ENCODE data around the gene ACOT13. TPM values are rescaled to one million over a fixed set of nuclear protein-coding genes. Genes with fewer than 3 reads are reported as not detected.

Gene ACOT13
- total and polyA plus RNA-seq, 2 of the 8 experiments (the other 6 are each of a cell fraction or from before 2014, with no cell fraction given) = 27.6 to 40.6 TPM

DNA sequence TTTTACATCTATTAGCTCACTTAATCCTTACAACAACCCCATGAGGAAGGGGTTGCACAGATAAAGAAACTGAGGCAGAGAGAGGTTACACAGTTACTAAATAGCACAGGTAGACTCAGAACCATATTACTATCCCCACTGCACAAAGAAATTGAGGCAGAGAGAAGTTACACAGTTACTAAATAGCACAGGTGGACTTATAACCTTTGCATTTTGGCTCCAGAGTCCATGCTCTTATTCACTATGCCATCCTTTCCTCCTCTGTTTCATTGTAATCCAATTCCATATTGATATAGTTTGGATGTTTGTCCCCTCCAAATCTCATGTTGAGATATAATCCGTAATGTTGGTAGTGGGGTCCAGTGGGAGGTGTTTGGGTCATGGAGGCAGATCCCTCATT, 3.7 kb upstream of the ACOT13 start:
- H3K9me3 ChIP-seq (ENCODE audit: insufficient read depth in 2 of 2, low read depth in 1 of 2, low read length in 1 of 2) = no peaks in the 10 kb centered on the region
- peaks cover 5 to 17% (median 11%) of the 10 kb centered on the region in 4 experiments; a peak in 7 of 8 replicates for H3K36me3 ChIP-seq (ENCODE audit: control insufficient read depth in 2 of 4, insufficient read depth in 4 of 4, low read length in 3 of 4)
- H3K4me2 ChIP-seq (ENCODE audit: insufficient read depth in 1 of 2, low read depth in 2 of 2, low read length in 2 of 2) = no peak overlapping the region
- H2BK15ac ChIP-seq (ENCODE audit: low read length) = no peak overlapping the region
- FAIRE-seq (no peak), DNase-seq (ENCODE audit: low read depth in 1 of 2, low spot score in 2 of 2) (no peak)
- peaks cover 0 to 66% of the 10 kb centered on the region in 2 experiments; a peak in 3 of 4 replicates for H3K79me2 ChIP-seq (ENCODE audit: control insufficient read depth in 1 of 2, insufficient read depth in 2 of 2, low read length in 2 of 2)
- H4K91ac ChIP-seq (replicated peaks; ENCODE audit: insufficient read length, low read length) = no peak overlapping the region
- ChIA-PET CTCF (ENCODE audit: partially characterized antibody) (interaction anchor here (0.9 to 1.3 kb wide), 2 partner anchors 79 to 82 kb away, joined by 3 read pairs; no protein-coding TSS in a partner anchor), POLR2A (ENCODE audit: partially characterized antibody) (interaction anchor here (1.1 kb wide), 1 partner anchor 64 kb away, joined by 3 read pairs; no protein-coding TSS in a partner anchor)
- H2BK12ac ChIP-seq (ENCODE audit: low read depth, low read length) = no peak overlapping the region
- H2BK20ac ChIP-seq (ENCODE audit: low read length) = no peak overlapping the region
- H2AFZ ChIP-seq (ENCODE audit: low read length) = no peak overlapping the region
- WGBS, 2 experiments (ENCODE audit: extremely low coverage in 1 of 2, insufficient coverage in 1 of 2, insufficient read length in 1 of 2, insufficient replicate concordance in 2 of 2, low coverage in 1 of 2, low lambda C conversion rate in 2 of 2, missing lambda C conversion rate in 1 of 2) = 100% methylated on average over 1 of the region's 1 CpG; no CpG with 5 or more reads in 1 of the 2 experiments
- H3K27me3 ChIP-seq (replicated peaks in 1 of 4; ENCODE audit: control insufficient read depth in 3 of 4, extremely low read depth in 1 of 4, insufficient read depth in 3 of 4, low read length in 3 of 4) = no peaks in the 10 kb centered on the region
- no peak overlapping the region for H4K8ac ChIP-seq (ENCODE audit: extremely low read depth, insufficient read depth, low read length)
- H2BK5ac ChIP-seq (ENCODE audit: low read depth, low read length) = no peak overlapping the region
- no peak overlapping the region for H3K18ac ChIP-seq (ENCODE audit: extremely low read depth, low read length)
- peaks cover 13% of the 10 kb centered on the region for H3K23me2 ChIP-seq (ENCODE audit: low read depth, low read length)
- H2BK120ac ChIP-seq (replicated peaks; ENCODE audit: low read depth, low read length) = no peak overlapping the region
- H3K79me1 ChIP-seq (ENCODE audit: low read depth, low read length) = peaks cover 10% of the 10 kb centered on the region
- peaks cover 2 to 7% (median 2%) of the 10 kb centered on the region in 4 experiments; a peak in 5 of 7 replicates for H3K4me1 ChIP-seq (replicated peaks in 1 of 4; ENCODE audit: control insufficient read depth in 3 of 4, insufficient read depth in 4 of 4, low read length in 3 of 4)
- H3K9ac ChIP-seq (replicated peaks in 1 of 4; ENCODE audit: extremely low read depth in 1 of 4, low read depth in 3 of 4, low read length in 3 of 4) = no peak overlapping the region
- no peak overlapping the region for H4K5ac ChIP-seq (ENCODE audit: insufficient read length, low read depth, low read length)
- no peak overlapping the region for H3K14ac ChIP-seq (ENCODE audit: insufficient read length)
- H4K20me1 ChIP-seq (replicated peaks in 1 of 2; ENCODE audit: control insufficient read depth in 1 of 2, insufficient read depth in 2 of 2, low read length in 2 of 2) = peaks cover 0 to 3% of the 10 kb centered on the region in 2 experiments
- H3K27ac ChIP-seq (ENCODE audit: low read depth, low read length) = no peak overlapping the region
- H3K4me3 ChIP-seq (ENCODE audit: extremely low read depth in 1 of 4, insufficient read depth in 2 of 4, low read depth in 3 of 4, low read length in 4 of 4) = no peak overlapping the region
- H2AK5ac ChIP-seq (ENCODE audit: low read depth, low read length) = no peak overlapping the region
- H3K4ac ChIP-seq (replicated peaks; ENCODE audit: insufficient read length, low read depth, low read length) = no peak overlapping the region
- no peak overlapping the region for H3K23ac ChIP-seq (ENCODE audit: insufficient read length)
- no peak overlapping the region for H3K56ac ChIP-seq (replicated peaks; ENCODE audit: insufficient read length, low read depth, low read length)
- no peak for TF ChIP-seq EGR1 (IDR thresholded peaks at IDR 0.05; ENCODE audit: borderline replicate concordance, low read depth, low read length)
- no peak for TF ChIP-seq CHD2 (IDR thresholded peaks at IDR 0.05; ENCODE audit: low read length)
- no peak for TF ChIP-seq MAFK (IDR thresholded peaks at IDR 0.05; ENCODE audit: low read depth, low read length)
- no peak for TF ChIP-seq BACH1 (IDR thresholded peaks at IDR 0.05; ENCODE audit: low read length)
- no peak for TF ChIP-seq SAP30 (IDR thresholded peaks at IDR 0.05; ENCODE audit: insufficient read depth, insufficient replicate concordance, low read length)
- TF ChIP-seq, protein P1, sequence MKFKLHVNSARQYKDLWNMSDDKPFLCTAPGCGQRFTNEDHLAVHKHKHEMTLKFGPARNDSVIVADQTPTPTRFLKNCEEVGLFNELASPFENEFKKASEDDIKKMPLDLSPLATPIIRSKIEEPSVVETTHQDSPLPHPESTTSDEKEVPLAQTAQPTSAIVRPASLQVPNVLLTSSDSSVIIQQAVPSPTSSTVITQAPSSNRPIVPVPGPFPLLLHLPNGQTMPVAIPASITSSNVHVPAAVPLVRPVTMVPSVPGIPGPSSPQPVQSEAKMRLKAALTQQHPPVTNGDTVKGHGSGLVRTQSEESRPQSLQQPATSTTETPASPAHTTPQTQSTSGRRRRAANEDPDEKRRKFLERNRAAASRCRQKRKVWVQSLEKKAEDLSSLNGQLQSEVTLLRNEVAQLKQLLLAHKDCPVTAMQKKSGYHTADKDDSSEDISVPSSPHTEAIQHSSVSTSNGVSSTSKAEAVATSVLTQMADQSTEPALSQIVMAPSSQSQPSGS (IDR thresholded peaks at IDR 0.05; ENCODE audit: low read length) = no peak
- no peak for TF ChIP-seq CTBP2 (IDR thresholded peaks at IDR 0.05; ENCODE audit: borderline replicate concordance, insufficient read depth, insufficient read length, low read length)
- no peak for TF ChIP-seq SP1 (IDR thresholded peaks at IDR 0.05; ENCODE audit: low read depth, low read length)
- no peak for TF ChIP-seq KDM1A (IDR thresholded peaks at IDR 0.05; ENCODE audit: borderline replicate concordance, low read length)
- no peak for TF ChIP-seq KDM4A (IDR thresholded peaks at IDR 0.05; ENCODE audit: low read depth, low read length, severe bottlenecking)
- no peak for TF ChIP-seq YY1 (IDR thresholded peaks at IDR 0.05; ENCODE audit: low read depth, low read length)
- TF ChIP-seq TBP (IDR thresholded peaks at IDR 0.05; ENCODE audit: low read depth, low read length) = no peak
- TF ChIP-seq RFX5 (IDR thresholded peaks at IDR 0.05; ENCODE audit: borderline replicate concordance, low read depth, low read length) = no peak
